Testis (tissue), 3 donors: ENCODE results near the gene LSP1. TPM values are rescaled to one million over a fixed set of nuclear protein-coding genes. Genes with fewer than 3 reads are reported as not detected.

Experiments used
- DNase-seq: peaks from one replicate; pipeline ENCODE4 v3.0.0-alpha.2; 2019
- H3K27ac ChIP-seq, 2 donors: fragments of 200-600 bp; sonication (generic); one replicate each; pipeline ENCODE4 v1.5.1; 2019
- H3K27me3 ChIP-seq: fragments of 200-600 bp; sonication (generic); one replicate; pipeline ENCODE4 v1.5.1; 2019
- H3K36me3 ChIP-seq: fragments of 200-600 bp; sonication (generic); one replicate; pipeline ENCODE4 v1.5.1; 2017; ENCODE audit warnings: low read depth; ENCODE audit errors: missing control alignments
- H3K4me1 ChIP-seq: fragments of 200-600 bp; sonication (generic); one replicate; pipeline ENCODE4 v1.5.1; 2019
- H3K4me3 ChIP-seq, 2 donors: fragments of 200-600 bp; sonication (generic); one replicate each; pipeline ENCODE4 v1.5.1; 2017 to 2019
- H3K9me3 ChIP-seq: fragments of 200-600 bp; sonication (generic); one replicate; pipeline ENCODE4 v1.5.1; 2017
- POLR2A ChIP-seq: fragments of 450-650 bp; IDR thresholded peaks from one replicate; pipeline ENCODE4 v1.6.1; 2017; ENCODE audit warnings: antibody characterized with exemption, mild to moderate bottlenecking, moderate library complexity
- WGBS, 2 donors: methylation state at CpG; one replicate each; pipeline ENCODE4 v1.1.5; 2018; 5-methylcytosine and 5-hydroxymethylcytosine counted together
- intact Hi-C: fragments of 100-400 bp; cut with DNase I; formaldehyde crosslinking; loops from one replicate; pipeline ENCODE4 v1.15.1; 2023; ENCODE audit warnings: low total_unique reads
- polyA plus RNA-seq: library from polyadenylated mRNA; stranded (reverse); fragments of 350-450 nt; fragmentation: Illumina TruSeq; extraction: RNeasy Lipid Tissue Mini Kit (QIAGEN cat#74804); gene quantifications from one replicate; pipeline ENCODE4 v1.2.3, GENCODE V29; 2014; ENCODE audit warnings: low read depth, low replicate concordance; ENCODE audit not compliant: insufficient read depth
- total RNA-seq, 2 donors: library from RNA; depleted of rRNA; stranded (reverse); fragments of >200 nt; gene quantifications; one replicate each; pipeline ENCODE4 v1.2.3, GENCODE V29; 2016
- TF ChIP-seq, protein P1 (sequence below), 3 experiments: fragments of 450-650 bp in 2 of 3; fragments of 200-600 bp in 1 of 3; sonication (generic) in 1 of 3; IDR thresholded peaks; one replicate each; pipeline ENCODE4 v1.5.1; 2016 to 2019; ENCODE audit warnings: antibody characterized with exemption in 3 of 3, mild to moderate bottlenecking in 2 of 3, moderate library complexity in 1 of 3

LSP1 gene
- total and polyA plus RNA-seq, 3 donors from 2014 or later, result 13.0 to 50.1 (median 19.9) TPM

DNA sequence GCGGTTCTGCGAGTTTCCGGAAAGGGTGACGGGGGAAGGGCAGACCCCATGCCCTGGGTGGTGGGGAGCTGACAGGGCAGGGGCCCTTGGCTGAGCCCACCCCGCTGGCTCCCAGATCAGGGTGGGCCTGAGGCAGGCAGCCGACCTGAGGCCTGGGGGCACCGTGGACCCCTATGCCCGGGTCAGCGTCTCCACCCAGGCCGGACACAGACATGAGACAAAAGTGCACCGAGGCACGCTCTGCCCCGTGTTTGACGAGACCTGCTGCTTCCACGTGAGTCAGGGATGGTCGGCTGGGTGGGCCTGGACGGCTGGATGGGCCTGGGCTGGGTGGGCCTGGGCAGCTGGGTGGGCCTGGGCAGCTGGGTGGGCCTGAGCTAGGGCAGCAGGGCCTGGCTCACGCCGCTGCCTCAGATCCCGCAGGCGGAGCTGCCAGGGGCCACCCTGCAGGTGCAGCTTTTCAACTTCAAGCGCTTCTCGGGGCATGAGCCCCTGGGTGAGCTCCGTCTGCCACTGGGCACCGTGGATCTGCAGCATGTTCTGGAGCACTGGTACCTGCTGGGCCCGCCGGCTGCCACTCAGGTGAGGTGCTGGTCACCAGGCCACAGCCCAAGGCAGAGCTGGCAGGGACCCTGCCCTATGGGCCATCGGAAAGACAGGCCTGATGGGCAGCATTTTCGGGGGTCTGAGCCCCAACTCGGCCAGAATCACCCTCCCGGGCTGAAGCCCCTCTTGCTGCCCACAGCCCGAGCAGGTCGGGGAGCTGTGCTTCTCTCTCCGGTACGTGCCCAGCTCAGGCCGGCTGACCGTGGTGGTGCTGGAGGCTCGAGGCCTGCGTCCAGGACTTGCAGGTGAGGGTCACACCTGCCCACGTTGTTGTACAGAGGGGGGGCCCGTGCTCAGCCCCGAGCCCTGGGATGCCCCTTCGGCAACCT, 16.6 kb upstream of the LSP1 start:
- H3K36me3 ChIP-seq, result no peaks in the 10 kb centered on the region
- H3K4me1 ChIP-seq, result peaks cover 4% of the 10 kb centered on the region
- no peaks in the 10 kb centered on the region for H3K9me3 ChIP-seq
- no peak for DNase-seq
- TF ChIP-seq, protein P1, sequence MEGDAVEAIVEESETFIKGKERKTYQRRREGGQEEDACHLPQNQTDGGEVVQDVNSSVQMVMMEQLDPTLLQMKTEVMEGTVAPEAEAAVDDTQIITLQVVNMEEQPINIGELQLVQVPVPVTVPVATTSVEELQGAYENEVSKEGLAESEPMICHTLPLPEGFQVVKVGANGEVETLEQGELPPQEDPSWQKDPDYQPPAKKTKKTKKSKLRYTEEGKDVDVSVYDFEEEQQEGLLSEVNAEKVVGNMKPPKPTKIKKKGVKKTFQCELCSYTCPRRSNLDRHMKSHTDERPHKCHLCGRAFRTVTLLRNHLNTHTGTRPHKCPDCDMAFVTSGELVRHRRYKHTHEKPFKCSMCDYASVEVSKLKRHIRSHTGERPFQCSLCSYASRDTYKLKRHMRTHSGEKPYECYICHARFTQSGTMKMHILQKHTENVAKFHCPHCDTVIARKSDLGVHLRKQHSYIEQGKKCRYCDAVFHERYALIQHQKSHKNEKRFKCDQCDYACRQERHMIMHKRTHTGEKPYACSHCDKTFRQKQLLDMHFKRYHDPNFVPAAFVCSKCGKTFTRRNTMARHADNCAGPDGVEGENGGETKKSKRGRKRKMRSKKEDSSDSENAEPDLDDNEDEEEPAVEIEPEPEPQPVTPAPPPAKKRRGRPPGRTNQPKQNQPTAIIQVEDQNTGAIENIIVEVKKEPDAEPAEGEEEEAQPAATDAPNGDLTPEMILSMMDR (IDR thresholded peaks at IDR 0.05), result no peak
- no peak for TF ChIP-seq POLR2A
- WGBS, 2 donors, result 88 to 91% methylated on average over 27 to 43 of the region's 43 CpGs
- intact Hi-C loops, result loop anchor here (10.0 kb wide), 2 partner anchors 181 to 319 kb away; no protein-coding TSS in a partner anchor
- H3K27me3 ChIP-seq, result no peaks in the 10 kb centered on the region
- no peak overlapping the region for H3K27ac ChIP-seq
- no peak overlapping the region for H3K4me3 ChIP-seq

DNA sequence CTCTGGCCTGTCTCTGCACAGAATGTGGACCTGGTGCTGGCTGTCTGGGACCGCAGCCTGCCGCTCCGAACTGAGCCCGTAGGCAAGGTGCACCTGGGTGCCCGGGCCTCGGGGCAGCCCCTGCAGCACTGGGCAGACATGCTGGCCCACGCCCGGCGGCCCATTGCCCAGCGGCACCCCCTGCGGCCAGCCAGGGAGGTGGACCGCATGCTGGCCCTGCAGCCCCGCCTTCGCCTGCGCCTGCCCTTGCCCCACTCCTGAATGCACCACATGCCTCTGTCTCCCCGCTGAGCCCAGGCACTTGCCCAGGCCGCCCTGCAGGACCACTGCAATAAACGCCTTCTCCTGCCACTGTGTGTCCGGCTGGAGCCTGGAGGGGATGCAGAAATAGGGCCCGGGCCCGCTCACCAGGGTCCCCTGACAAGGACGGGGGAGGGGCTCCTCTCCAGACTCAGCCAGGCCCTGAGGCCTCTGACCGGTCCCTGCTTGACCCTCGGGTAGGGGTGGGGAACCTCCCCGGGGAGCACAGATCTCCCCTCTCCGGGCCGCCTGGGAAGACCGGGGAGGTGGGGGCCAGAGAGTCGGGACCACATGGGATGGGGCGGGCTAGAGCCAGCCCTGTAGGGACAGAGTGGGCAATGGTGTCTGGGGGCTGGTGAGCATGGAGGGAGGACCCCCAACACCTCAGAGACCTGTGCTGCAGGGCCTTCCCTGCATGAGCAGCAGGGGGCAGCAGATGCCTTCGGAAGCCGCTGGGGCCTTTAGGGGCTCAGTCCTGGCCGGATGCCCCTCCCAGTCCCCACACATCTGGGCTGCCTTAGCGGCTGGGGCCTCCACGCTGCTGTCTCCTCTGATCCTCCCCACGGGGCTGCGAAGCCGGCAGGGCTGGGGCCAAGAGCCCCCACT, 15.5 kb upstream of the LSP1 start:
- Histone ChIP-seq H3K27me3 (no peaks in the 10 kb centered on the region), H3K4me1 (no peaks in the 10 kb centered on the region), H3K36me3 (no peaks in the 10 kb centered on the region), H3K4me3 (no peak overlapping the region), H3K9me3 (no peaks in the 10 kb centered on the region), H3K27ac (no peak overlapping the region)
- DNase-seq, result peak; percentile 56
- 70 to 88% methylated on average over 5 to 33 of the region's 38 CpGs for whole genome bisulfite sequencing, 2 donors
- intact Hi-C loops, result loop anchor here (10.0 kb wide), 2 partner anchors 183 to 317 kb away; no protein-coding TSS in a partner anchor
- TF ChIP-seq POLR2A, result no peak
- TF ChIP-seq, protein P1 (IDR thresholded peaks at IDR 0.05), result peak; percentile 78 to 82 (median 81)

DNA sequence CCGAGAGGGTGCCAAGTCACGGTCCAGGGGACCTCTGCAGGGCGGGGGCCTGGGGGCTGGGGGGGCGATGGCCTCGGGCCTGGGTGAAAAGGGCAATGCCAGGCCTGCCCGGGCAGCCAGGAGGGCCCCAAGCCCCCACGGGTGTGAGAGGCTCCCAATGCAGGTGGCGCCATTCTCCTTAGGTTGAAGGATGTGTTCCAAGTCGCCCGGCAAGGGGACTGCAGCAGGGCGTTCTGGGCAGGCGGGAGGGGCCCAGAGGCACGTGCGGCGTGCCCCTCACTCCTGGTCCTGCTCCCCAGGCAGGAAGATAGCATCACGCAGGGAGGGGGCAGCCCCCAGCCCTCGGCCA, 14.8 kb upstream of the LSP1 start:
- DNase-seq, result no peak
- no peak for TF ChIP-seq POLR2A
- TF ChIP-seq, protein P1 (IDR thresholded peaks at IDR 0.05), result no peak
- Histone ChIP-seq H3K27ac (no peak overlapping the region), H3K4me1 (no peaks in the 10 kb centered on the region), H3K4me3 (no peak overlapping the region), H3K27me3 (no peaks in the 10 kb centered on the region), H3K36me3 (no peaks in the 10 kb centered on the region), H3K9me3 (no peaks in the 10 kb centered on the region)
- WGBS, 2 donors, result 77% methylated on average over 15 of the region's 17 CpGs; no CpG with 5 or more reads in 1 of the 2 donors
- intact Hi-C loops, result loop anchor here (10.0 kb wide), 2 partner anchors 183 to 317 kb away; no protein-coding TSS in a partner anchor

DNA sequence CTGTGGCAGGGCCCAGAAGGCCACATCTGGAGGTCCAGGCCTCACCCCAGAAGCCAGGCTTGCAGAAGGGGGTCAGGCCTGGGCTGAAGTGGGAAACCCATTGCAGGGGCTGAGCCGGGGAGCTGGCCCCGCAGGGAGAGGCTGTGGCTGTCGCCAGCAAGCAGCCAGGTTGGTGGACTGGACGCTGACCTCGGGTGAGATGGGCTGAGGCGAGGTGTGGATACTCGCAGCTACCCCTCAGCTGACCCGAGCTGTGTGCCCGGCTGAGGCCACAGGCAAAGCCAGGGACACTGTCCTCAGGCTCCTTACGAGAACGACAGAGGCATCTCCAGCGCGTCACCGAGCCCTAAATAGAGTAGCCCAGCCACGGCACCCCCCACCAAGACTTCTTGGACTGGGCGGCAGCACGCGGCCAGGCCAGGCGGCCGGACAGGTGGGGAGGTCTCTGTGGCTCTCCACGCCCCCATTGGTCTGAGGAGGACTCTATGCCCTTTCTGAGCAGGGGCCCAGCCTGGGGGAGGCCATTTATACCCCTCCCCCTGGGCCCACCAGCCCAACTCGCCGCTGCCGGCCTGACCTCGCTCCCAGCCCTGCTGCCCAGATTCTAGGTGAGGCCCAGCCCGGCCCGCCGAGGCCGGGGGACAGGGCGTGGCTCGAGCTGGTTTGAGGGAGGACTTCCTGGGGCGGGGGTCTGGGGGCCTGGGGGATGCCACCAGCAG, 14.3 kb upstream of the LSP1 start, which contains the start of gene TNNI2:
TSS of gene TNNI2 (plus strand) at position 556 of the 719 bp plus-strand sequence. CDS start 716 bp downstream, outside the sequence.
- no peak within 1 kb of the TSS for H3K27ac ChIP-seq
- 85 to 99% methylated on average over 12 to 32 of the region's 32 CpGs for WGBS, 2 donors
- no peaks in the 10 kb centered on the region for H3K9me3 ChIP-seq
- H3K27me3 ChIP-seq, result no peaks in the 10 kb centered on the region
- no peaks in the 10 kb centered on the region for H3K36me3 ChIP-seq
- DNase-seq, result no peak
- no peak within 1 kb of the TSS for H3K4me3 ChIP-seq
- H3K4me1 ChIP-seq, result no peaks in the 10 kb centered on the region
- intact Hi-C loops, result loop anchor here (10.0 kb wide), 2 partner anchors 184 to 316 kb away; no protein-coding TSS in a partner anchor
- TF ChIP-seq, protein P1 (IDR thresholded peaks at IDR 0.05), result no peak
- TF ChIP-seq POLR2A, result no peak
